ENCODE data around the gene TSPAN7. TPM values are rescaled to one million over a fixed set of nuclear protein-coding genes. Genes with fewer than 3 reads are reported as not detected.

Gene TSPAN7
- total and polyA plus RNA-seq, 7 experiments from 2014 or later, result 0.27 to 1.3 (median 0.48) TPM; not detected in 2

DNA sequence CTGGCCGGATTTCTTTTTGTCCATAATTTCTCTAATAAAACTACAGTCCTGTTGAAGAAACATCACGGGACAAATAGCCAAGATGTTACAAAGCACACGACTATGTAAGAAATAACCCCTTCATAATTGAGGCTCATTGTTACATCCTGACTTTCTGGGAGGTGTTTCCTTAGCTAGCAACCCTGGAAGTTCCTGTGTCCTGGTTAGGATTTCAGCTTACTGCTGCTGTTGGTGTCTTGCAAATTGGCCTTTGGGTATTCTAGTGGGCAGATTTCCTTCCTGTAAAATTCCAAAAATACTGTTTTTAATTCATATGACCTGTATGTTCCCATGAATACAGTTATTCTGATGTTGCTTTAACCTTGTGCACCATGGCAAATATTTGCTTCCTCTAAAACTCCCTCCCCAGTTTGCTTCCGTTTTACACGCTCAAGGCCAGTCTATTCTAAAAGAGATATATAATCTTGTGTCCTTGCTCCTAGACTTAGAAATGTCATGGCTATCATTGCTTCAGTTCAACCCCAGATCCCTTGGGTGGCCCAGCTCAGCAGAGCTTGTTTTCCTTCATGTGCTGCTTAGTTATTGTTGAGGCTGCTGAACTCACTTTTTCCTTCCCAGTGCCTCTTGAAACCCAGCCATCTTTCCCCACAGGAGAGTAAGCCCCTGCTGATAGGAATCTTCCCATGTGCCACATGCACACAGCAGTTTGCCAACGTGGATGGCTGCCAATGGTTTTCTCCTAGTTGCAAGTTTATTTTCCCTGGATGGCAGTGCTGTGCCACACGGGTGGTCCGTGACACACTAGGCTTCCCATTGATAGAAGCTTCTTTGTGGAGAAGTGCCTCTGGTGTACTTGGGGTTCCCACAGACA lies 75.8 kb downstream of the TSPAN7 start:
- H3K27ac Mint-ChIP-seq, result no peak overlapping the region

DNA sequence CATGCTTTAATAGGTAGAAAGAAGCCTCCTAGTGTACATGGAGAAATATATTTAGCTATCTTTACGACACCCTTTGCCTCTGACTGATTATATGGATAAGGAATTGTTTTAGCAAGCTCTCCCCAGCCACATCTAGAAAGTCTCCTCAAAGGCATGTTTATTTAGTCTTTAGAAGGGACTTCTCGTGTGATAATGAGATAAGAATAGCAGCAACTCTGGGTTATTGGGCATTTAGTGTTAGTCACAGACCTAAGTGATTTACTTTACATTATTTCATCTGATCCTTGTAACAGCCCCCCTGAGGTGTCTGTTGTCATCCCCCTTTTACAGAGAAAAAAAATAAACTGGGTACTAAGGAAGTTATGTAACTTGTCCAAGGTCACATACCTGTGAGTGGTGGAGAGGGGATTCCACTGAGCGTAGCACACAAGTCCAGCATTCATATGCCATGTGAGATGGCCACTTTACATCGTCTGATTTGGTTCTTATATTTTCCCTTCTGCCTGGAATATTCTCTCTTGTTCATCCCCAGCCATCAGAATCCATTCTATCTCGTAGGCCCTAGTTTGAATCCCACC lies 77.7 kb downstream of the TSPAN7 start:
- H3K4me3 ChIP-seq (ENCODE audit: low read length), result no peak overlapping the region
- no peak for ATAC-seq
- no peaks in the 10 kb centered on the region for H3K4me1 ChIP-seq (ENCODE audit: control insufficient read depth in 2 of 2, insufficient read depth in 2 of 2, low read length in 2 of 2)
- no peak overlapping the region for H3K4me3 Mint-ChIP-seq
- H3K36me3 Mint-ChIP-seq, result no peaks in the 10 kb centered on the region
- H3K9me3 Mint-ChIP-seq, result no peaks in the 10 kb centered on the region
- no peaks in the 10 kb centered on the region for H3K36me3 ChIP-seq (ENCODE audit: control insufficient read depth in 2 of 3, insufficient read depth in 3 of 3, low read length in 3 of 3)
- peaks cover 0 to 9% (median 3%) of the 10 kb centered on the region in 7 donors for H3K4me1 Mint-ChIP-seq
- intact Hi-C loops (cut with micrococcal nuclease), result no loop called here
- POLR2A ChIA-PET, result no interaction called here
- no peak for DNase-seq
- no peak overlapping the region for H3K27ac Mint-ChIP-seq
- peaks cover 0 to 11% (median 5%) of the 10 kb centered on the region in 5 donors for H3K27me3 Mint-ChIP-seq
- no peaks in the 10 kb centered on the region for H3K9me3 ChIP-seq (ENCODE audit: control insufficient read depth in 2 of 3, low read length in 3 of 3)
- no peaks in the 10 kb centered on the region for H3K27me3 ChIP-seq (ENCODE audit: control insufficient read depth in 2 of 2, insufficient read depth in 2 of 2, low read length in 2 of 2)
- CTCF ChIA-PET, result no interaction called here
- H3K27ac ChIP-seq (ENCODE audit: low read depth, low read length), result no peak overlapping the region

More for the DNA sequence above, 75.8 kb downstream of the TSPAN7 start:
- H3K4me3 ChIP-seq (ENCODE audit: low read length), result no peak overlapping the region
- H3K9me3 ChIP-seq (ENCODE audit: control insufficient read depth in 2 of 3, low read length in 3 of 3), result no peaks in the 10 kb centered on the region
- ChIA-PET POLR2A (no interaction called here), CTCF (interaction anchor here (1.2 kb wide), 1 partner anchor 10 kb away, joined by 3 read pairs; no protein-coding TSS in a partner anchor)
- Mint-ChIP-seq H3K4me3 (no peak overlapping the region), H3K4me1 (peaks cover 0 to 15% (median 6%) of the 10 kb centered on the region in 7 donors), H3K27me3 (peaks cover 0 to 8% (median 0%) of the 10 kb centered on the region in 5 donors), H3K9me3 (no peaks in the 10 kb centered on the region), H3K36me3 (no peaks in the 10 kb centered on the region)
- no peak for DNase-seq
- no peaks in the 10 kb centered on the region for H3K4me1 ChIP-seq (ENCODE audit: control insufficient read depth in 2 of 2, insufficient read depth in 2 of 2, low read length in 2 of 2)
- H3K27me3 ChIP-seq (ENCODE audit: control insufficient read depth in 2 of 2, insufficient read depth in 2 of 2, low read length in 2 of 2), result no peaks in the 10 kb centered on the region
- no peak for ATAC-seq
- no peaks in the 10 kb centered on the region for H3K36me3 ChIP-seq (ENCODE audit: control insufficient read depth in 2 of 3, insufficient read depth in 3 of 3, low read length in 3 of 3)
- intact Hi-C loops (cut with micrococcal nuclease), result no loop called here
- no peak overlapping the region for H3K27ac ChIP-seq (ENCODE audit: low read depth, low read length)

DNA sequence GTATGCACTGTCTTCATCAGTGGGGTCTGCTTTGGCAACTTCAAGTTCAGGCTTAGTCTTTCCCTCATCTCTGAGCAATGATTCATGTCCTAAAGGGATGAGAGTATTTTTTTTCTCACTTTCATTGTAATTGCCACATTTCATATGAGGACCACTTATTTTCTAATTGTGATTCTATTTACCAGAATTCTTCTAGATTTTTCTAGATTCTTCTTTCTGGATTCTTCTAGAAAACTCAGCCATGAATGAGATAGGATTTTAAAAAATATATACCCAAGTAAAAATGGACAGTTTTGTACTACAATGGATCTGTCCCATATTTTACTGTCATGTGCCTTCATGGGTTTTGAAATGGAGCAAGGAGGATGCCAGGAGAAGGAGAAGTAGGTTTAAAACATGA lies 78.4 kb downstream of the TSPAN7 start:
- no peaks in the 10 kb centered on the region for H3K4me1 ChIP-seq (ENCODE audit: control insufficient read depth in 2 of 2, insufficient read depth in 2 of 2, low read length in 2 of 2)
- no peak overlapping the region for H3K27ac ChIP-seq (ENCODE audit: low read depth, low read length)
- CTCF ChIA-PET, result no interaction called here
- no peak for DNase-seq
- ATAC-seq, result no peak
- H3K4me1 Mint-ChIP-seq, result peaks cover 0 to 4% (median 3%) of the 10 kb centered on the region in 7 donors
- no peaks in the 10 kb centered on the region for H3K36me3 ChIP-seq (ENCODE audit: control insufficient read depth in 2 of 3, insufficient read depth in 3 of 3, low read length in 3 of 3)
- H3K36me3 Mint-ChIP-seq, result no peaks in the 10 kb centered on the region
- H3K27me3 ChIP-seq (ENCODE audit: control insufficient read depth in 2 of 2, insufficient read depth in 2 of 2, low read length in 2 of 2), result no peaks in the 10 kb centered on the region
- H3K9me3 Mint-ChIP-seq, result no peaks in the 10 kb centered on the region
- peaks cover 0 to 11% (median 5%) of the 10 kb centered on the region in 5 donors for H3K27me3 Mint-ChIP-seq
- H3K9me3 ChIP-seq (ENCODE audit: control insufficient read depth in 2 of 3, low read length in 3 of 3), result no peaks in the 10 kb centered on the region
- H3K4me3 ChIP-seq (ENCODE audit: low read length), result no peak overlapping the region
- intact Hi-C loops (cut with micrococcal nuclease), result no loop called here
- no peak overlapping the region for H3K27ac Mint-ChIP-seq
- no peak overlapping the region for H3K4me3 Mint-ChIP-seq
- POLR2A ChIA-PET, result no interaction called here

DNA sequence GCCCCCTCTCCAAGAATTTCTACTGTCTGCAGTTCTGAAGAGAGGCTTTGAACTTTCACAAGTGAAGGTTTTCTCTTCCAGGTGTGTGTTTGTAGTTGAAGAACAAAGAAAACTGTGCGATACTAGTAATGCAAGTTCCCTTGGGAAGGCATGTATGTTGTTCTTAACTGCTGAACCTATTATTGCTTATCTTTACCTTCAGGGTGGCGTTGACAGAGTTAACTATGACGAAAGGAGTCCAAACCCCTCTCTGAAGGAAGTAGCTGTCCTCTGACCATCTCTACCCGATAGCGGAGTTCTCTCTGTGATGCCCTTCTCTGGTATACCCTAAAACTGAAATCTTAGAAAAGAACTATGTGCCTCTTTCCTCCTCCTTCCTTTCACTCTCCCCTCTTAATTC lies 79.9 kb downstream of the TSPAN7 start:
- Histone ChIP-seq H3K9me3 (ENCODE audit: control insufficient read depth in 2 of 3, low read length in 3 of 3) (no peaks in the 10 kb centered on the region), H3K27ac (ENCODE audit: low read depth, low read length) (no peak overlapping the region), H3K4me3 (ENCODE audit: low read length) (no peak overlapping the region), H3K36me3 (ENCODE audit: control insufficient read depth in 2 of 3, insufficient read depth in 3 of 3, low read length in 3 of 3) (no peaks in the 10 kb centered on the region), H3K27me3 (ENCODE audit: control insufficient read depth in 2 of 2, insufficient read depth in 2 of 2, low read length in 2 of 2) (no peaks in the 10 kb centered on the region), H3K4me1 (ENCODE audit: control insufficient read depth in 2 of 2, insufficient read depth in 2 of 2, low read length in 2 of 2) (no peaks in the 10 kb centered on the region)
- no peak for ATAC-seq
- CTCF ChIA-PET, result no interaction called here
- Mint-ChIP-seq H3K27me3 (peaks cover 0 to 11% (median 5%) of the 10 kb centered on the region in 5 donors), H3K4me1 (peaks cover 0 to 4% (median 3%) of the 10 kb centered on the region in 7 donors), H3K27ac (peak overlapping the region in 1 of 9 donors; percentile 60), H3K4me3 (no peak overlapping the region), H3K36me3 (no peaks in the 10 kb centered on the region), H3K9me3 (no peaks in the 10 kb centered on the region)
- no peak for DNase-seq
- intact Hi-C loops (cut with micrococcal nuclease), result no loop called here
- POLR2A ChIA-PET, result no interaction called here

DNA sequence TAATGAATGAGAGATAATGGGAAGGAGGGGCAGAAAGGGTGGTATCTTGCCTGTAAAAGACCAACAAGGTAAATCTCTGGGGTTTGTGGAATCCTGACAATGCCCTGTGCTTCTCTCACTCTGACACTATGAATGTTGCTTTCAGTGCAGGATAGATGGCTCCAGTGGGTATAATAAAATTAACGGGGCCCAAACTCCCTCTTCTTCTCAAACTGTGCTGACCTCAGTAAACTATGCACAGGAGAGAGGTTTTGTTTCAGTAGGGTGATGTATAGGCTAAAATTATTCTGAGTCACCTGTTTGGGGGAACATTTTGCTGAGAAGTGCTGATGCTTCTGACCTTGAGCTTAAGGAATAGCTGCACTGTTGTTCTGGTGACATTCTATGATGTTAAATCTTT lies 82.6 kb downstream of the TSPAN7 start:
- DNase-seq (no peak), ATAC-seq (no peak)
- Histone ChIP-seq H3K27me3 (ENCODE audit: control insufficient read depth in 2 of 2, insufficient read depth in 2 of 2, low read length in 2 of 2) (no peaks in the 10 kb centered on the region), H3K9me3 (ENCODE audit: control insufficient read depth in 2 of 3, low read length in 3 of 3) (no peaks in the 10 kb centered on the region), H3K27ac (ENCODE audit: low read depth, low read length) (no peak overlapping the region), H3K36me3 (ENCODE audit: control insufficient read depth in 2 of 3, insufficient read depth in 3 of 3, low read length in 3 of 3) (no peaks in the 10 kb centered on the region), H3K4me1 (ENCODE audit: control insufficient read depth in 2 of 2, insufficient read depth in 2 of 2, low read length in 2 of 2) (no peaks in the 10 kb centered on the region), H3K4me3 (ENCODE audit: low read length) (no peak overlapping the region)
- intact Hi-C loops (cut with micrococcal nuclease), result no loop called here
- CTCF ChIA-PET, result no interaction called here
- Mint-ChIP-seq H3K36me3 (no peaks in the 10 kb centered on the region), H3K9me3 (no peaks in the 10 kb centered on the region), H3K4me1 (peaks cover 0 to 6% (median 5%) of the 10 kb centered on the region in 7 donors), H3K27ac (no peak overlapping the region), H3K27me3 (peaks cover 0 to 11% (median 5%) of the 10 kb centered on the region in 5 donors), H3K4me3 (no peak overlapping the region)
- POLR2A ChIA-PET, result no interaction called here

DNA sequence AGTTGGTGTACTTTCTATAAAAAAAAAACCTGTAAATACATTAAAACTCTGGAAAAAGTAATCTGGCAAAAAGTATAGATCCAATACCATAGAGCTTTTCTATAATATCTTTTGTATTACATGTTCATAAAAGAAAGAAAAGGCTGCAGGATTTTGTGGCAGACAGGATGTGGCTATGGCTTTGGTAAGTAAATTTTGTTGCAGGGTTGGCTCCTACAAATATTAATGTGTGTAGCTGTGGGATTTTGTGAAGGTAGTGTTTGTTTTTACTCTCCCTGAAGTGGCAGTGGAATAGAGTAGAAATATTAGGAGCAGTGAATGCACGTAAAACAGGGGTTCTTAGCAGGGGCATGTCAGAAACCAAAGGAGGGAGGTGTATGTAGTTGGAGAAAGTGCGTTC lies 84.8 kb downstream of the TSPAN7 start:
- CTCF ChIA-PET, result no interaction called here
- POLR2A ChIA-PET, result no interaction called here
- intact Hi-C loops (cut with micrococcal nuclease), result no loop called here
- Histone ChIP-seq H3K27me3 (ENCODE audit: control insufficient read depth in 2 of 2, insufficient read depth in 2 of 2, low read length in 2 of 2) (no peaks in the 10 kb centered on the region), H3K4me3 (ENCODE audit: low read length) (no peak overlapping the region), H3K9me3 (ENCODE audit: control insufficient read depth in 2 of 3, low read length in 3 of 3) (no peaks in the 10 kb centered on the region), H3K36me3 (ENCODE audit: control insufficient read depth in 2 of 3, insufficient read depth in 3 of 3, low read length in 3 of 3) (no peaks in the 10 kb centered on the region), H3K27ac (ENCODE audit: low read depth, low read length) (no peak overlapping the region), H3K4me1 (ENCODE audit: control insufficient read depth in 2 of 2, insufficient read depth in 2 of 2, low read length in 2 of 2) (no peaks in the 10 kb centered on the region)
- no peak for ATAC-seq
- H3K4me1 Mint-ChIP-seq, result peaks cover 0 to 6% (median 5%) of the 10 kb centered on the region in 7 donors
- no peak overlapping the region for H3K27ac Mint-ChIP-seq
- no peaks in the 10 kb centered on the region for H3K36me3 Mint-ChIP-seq
- no peak overlapping the region for H3K4me3 Mint-ChIP-seq
- H3K27me3 Mint-ChIP-seq, result peaks cover 0 to 9% (median 5%) of the 10 kb centered on the region in 5 donors
- no peaks in the 10 kb centered on the region for H3K9me3 Mint-ChIP-seq
- no peak for DNase-seq

GRCh38 chrX:38649221-38649620 lies 87.9 kb downstream of the TSPAN7 start:
- intact Hi-C loops (cut with micrococcal nuclease), result no loop called here
- no peaks in the 10 kb centered on the region for H3K4me1 ChIP-seq (ENCODE audit: control insufficient read depth in 2 of 2, insufficient read depth in 2 of 2, low read length in 2 of 2)
- no peaks in the 10 kb centered on the region for H3K27me3 ChIP-seq (ENCODE audit: control insufficient read depth in 2 of 2, insufficient read depth in 2 of 2, low read length in 2 of 2)
- no peak overlapping the region for H3K27ac ChIP-seq (ENCODE audit: low read depth, low read length)
- ATAC-seq, result no peak
- Mint-ChIP-seq H3K36me3 (no peaks in the 10 kb centered on the region), H3K27ac (no peak overlapping the region), H3K9me3 (no peaks in the 10 kb centered on the region), H3K4me1 (peaks cover 0 to 6% (median 4%) of the 10 kb centered on the region in 7 donors), H3K4me3 (no peak overlapping the region), H3K27me3 (no peaks in the 10 kb centered on the region)
- CTCF ChIA-PET, result no interaction called here
- no peaks in the 10 kb centered on the region for H3K36me3 ChIP-seq (ENCODE audit: control insufficient read depth in 2 of 3, insufficient read depth in 3 of 3, low read length in 3 of 3)
- DNase-seq, result no peak
- H3K9me3 ChIP-seq (ENCODE audit: control insufficient read depth in 2 of 3, low read length in 3 of 3), result no peaks in the 10 kb centered on the region
- POLR2A ChIA-PET, result no interaction called here
- H3K4me3 ChIP-seq (ENCODE audit: low read length), result no peak overlapping the region

Data from naive thymus-derived CD4-positive, alpha-beta T cell (primary cell).